Smooth muscle cell of the brain vasculature (primary cell): ENCODE measurements around the gene GIMAP8.
"Not testable (repeated sequence)": the region's sequence is repeated elsewhere in the genome, so short reads cannot be mapped to it uniquely, and the experiment has no call there.

ENCODE experiments used
- DNase-seq: peaks from one replicate; pipeline ENCODE4 v3.0.0-alpha.2; 2012; ENCODE audit warnings: low read depth, low spot score

Gene GIMAP8

DNA sequence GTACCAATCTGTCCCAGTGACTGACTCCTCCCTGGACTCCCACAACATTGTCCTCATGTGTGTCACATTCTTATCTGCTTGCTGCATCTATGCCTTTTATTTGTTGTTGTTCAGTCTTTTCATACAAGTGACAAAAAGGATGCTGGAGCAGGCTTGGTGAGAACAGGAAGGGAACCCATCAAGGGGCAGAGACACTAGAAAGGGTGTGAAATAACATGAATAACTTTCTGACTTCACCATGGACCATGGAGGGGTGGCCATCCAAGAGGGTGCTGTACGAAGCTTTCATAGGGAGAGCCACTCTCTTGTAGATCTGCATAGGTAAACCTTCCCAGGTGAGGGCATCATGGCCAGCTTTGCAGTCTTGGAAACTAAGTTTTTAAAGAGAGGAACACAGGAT lies 14.5 kb downstream of the GIMAP8 start:
- DNase-seq = no peak

DNA sequence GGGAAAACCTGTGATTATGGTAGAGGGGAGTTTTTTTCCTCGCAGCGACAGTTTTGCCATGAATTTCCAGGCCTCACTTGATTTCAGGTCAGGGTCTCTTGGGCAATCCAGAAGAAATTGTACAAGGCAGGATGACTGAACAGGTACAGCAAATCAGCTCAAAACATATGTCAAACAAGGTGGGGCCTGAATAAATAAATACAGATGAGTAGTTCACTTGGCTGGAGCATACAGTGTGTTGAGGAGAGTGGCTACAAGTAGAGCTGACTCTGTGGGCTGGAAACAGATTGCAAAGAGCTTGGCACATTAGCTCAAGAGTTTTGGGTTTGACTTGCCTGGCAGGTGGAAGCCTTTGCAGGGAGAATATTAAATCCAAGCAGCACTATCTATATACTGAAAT lies 15.0 kb downstream of the GIMAP8 start:
- DNase-seq = no peak

DNA sequence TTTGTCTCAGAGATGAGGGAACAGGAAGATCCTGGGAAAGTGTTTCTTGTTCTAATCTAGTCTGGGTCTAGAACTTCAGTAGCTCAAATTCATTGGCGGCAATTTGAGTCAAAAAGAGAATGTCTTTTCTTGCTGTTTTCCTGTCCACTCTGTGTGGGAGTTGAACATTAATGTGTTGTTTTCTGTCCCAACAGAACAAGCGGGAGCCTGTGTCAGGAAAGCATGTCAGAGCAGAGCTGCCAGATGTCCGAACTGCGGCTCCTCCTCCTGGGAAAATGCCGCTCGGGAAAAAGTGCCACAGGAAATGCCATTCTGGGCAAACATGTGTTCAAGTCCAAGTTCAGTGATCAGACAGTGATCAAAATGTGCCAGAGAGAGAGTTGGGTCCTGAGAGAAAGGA lies 16.0 kb downstream of the GIMAP8 start:
- no peak for DNase-seq

DNA sequence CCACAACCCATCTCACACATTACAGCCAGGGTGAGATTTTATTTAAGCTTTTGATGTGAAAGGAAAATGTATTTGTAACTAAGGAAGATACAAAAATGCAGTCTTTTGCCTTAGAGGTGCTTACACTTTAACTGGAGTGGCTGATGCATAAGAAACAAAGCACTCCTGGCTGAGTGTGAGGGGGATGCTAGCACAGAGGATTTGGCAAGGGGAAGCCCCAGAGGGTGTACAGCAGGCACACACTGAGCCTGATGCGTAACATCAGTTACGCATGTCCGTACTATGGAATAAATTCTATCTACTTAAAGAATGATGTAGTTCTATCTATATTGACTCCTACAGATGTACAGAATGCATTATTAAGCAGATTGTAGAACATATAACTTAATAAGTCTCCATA lies 17.8 kb downstream of the GIMAP8 start:
- no peak for DNase-seq

DNA sequence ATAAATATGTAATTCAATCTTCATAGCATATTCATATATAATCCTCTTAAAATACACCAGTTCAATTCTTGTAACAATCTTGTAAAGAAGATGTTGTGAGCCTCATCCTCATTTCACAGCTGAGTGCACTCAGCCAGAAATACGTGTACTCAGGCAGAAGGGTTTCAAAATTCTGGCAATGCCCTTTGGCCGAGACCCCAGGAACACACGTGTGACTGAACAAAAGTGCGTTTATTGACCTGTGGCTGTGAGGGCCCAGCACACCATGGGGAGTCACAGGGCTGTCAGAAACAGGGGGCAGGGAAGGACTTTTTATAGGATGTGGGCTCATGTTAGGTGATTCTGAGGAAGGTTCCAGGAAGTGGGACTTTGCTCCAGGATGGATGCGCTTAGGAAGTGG lies 21.5 kb downstream of the GIMAP8 start:
- DNase-seq = no peak

DNA sequence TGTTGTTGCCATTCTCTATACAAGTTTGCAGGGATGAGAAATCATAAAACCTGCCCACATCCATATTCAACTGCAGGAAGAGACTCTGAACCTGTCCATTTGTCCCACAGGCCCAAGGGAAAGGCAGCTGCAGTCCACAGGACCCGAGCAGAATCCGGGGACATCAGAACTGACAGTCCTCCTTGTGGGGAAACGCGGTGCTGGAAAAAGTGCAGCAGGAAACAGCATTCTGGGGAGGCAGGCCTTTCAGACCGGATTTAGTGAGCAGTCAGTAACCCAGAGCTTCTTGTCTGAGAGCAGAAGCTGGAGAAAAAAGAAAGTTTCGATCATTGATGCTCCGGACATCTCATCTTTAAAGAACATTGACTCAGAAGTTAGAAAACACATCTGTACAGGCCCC lies 23.5 kb downstream of the GIMAP8 start:
- DNase-seq = no peak

DNA sequence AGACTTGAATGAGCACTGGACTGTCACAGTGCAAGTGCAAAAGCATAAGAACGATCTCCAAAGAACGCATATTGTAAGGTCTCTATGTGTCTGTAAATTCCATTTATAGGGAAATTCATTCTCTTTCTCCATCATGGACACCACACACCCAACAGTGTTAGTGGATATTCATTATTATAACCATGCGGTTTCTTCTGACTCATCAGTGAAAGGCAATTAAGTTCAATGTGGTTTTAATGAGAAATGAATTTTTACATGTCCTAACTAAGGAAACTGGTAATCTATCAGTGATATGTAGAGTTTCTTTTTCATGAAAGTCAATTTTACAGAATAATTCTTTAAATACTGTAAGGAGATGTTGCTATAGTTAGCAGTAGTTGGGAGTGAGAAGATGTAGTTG lies 25.9 kb downstream of the GIMAP8 start:
- DNase-seq = no peak

DNA sequence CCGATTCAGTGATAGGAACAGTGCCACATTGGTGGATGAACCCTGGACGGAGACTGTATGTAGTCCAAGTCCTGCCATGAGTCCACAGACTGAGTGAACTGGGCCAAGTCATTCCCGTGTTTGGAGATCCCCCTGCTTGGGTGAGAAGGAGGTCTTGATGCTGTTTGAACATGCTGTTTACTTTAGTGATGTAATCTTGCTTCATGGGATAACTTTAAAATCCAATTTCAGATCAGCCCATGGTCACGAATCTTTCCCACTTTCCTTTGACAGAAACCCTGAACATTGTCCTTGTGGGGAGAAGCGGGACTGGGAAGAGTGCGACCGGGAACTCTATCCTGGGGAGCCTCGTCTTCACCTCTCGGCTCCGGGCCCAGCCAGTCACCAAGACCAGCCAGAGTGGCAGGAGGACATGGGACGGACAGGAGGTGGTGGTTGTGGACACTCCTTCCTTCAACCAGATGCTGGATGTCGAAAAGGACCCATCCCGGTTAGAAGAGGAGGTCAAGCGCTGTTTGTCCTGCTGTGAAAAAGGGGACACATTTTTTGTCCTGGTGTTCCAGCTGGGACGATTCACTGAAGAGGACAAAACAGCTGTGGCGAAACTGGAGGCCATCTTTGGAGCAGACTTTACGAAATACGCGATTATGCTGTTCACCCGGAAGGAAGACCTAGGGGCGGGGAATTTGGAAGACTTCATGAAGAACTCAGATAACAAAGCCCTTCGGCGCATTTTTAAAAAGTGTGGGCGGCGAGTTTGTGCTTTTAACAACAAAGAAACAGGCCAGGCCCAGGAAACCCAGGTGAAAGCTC lies 26.6 kb downstream of the GIMAP8 start:
- no peak for DNase-seq

DNA sequence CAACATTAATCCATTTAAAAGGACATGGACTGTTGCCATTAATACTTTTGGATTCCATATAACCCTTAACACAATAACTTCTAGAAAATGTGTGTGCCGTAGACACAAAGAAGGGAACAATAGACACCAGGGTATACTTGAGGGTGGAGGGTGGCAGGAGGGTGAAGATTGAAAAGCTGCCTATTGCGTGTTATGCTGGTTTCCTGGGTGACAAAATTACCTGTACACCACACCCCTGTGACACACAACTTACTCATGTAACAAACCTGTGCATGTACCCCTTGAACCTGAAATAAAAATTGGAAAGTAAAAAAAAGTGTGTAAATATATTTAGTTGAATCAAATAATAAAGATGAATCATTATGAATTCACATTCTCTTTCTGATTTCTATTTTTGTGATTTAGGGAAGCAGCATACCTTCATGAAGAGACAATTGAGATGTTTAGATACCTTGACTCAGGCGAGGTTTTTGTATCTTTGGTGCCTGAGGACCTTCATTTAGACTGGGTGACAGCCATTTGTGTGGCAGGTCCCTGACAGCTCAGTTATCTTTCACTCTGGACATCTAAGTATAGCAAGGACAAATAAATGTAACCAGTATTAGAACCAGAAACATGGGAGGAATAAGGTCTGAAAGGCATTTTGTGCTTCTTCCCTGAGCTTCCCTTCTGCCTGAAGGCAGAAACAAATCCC lies 28.7 kb downstream of the GIMAP8 start:
- DNase-seq = no peak

DNA sequence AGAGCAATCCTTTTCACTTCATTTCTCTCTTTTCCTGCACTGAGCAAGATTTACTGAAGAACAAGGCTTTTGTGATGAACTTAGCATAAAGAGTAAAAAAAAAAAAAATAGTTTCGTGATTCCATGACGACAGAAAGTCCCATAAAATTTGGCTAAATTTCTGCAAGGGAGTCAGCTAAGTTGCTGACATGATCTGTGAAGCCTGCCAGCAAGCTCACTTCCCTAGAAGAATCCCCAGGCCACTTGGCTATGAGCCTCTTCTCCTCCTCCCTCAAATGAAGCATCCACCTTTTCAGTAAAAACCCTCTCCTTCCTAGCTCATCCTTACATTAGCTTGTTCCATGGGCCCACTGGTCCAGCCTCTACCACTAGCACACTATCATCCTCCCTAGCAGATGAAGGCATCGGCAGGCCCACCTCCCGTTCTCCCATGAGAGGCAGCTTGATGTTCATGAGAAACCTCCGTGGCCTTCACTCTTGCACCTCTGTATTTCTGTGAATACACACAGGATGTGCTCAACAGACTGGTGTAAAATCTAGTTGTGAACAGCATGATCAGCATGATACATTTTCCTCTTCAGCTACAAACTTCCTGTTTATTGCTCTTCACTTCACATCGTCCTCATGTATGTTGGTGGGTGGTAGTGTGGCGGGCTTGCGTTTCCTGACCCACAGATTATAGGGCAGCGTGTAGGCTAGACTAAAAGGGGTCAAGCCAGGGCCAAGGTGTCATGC lies 30.9 kb downstream of the GIMAP8 start:
- DNase-seq = no peak

DNA sequence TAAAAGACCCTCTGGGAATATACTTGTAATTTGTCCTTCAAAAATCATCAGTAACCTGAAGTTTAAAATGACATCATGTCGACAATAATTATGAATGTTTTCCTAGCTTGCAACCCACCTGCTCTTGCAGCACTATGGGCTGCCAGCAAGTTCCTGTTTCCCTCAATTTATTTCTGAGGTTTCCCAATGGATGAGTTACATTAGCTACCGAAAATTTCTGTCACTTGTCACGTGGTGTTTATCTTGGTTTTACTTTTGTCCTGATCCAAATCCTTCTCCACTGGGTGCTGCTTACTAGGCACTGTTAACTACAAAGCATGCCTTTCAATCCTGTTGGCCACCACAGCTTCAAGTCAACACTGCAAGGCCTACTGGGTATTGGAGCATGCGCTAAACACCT lies 31.5 kb downstream of the GIMAP8 start:
- DNase-seq = no peak

DNA sequence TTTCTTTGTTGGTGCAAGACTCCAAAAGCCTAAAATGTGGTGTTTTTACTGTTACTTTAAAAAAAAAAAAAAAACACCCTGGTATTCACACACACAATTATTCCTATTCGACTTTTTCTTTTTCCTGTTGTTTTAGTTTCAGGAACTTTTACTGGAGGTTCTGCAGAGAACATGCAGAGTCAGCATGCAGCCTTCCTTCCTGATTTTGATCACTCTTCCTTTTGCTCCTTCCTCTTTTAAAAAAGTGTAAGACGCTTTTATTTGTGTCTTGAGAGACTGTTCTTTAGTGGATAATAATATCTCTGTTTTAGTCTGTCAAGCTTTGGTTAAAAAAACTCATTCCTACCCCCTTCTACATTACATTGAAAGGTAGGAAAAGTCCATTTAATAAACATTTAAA lies 33.1 kb downstream of the GIMAP8 start:
- not testable (repeated sequence) for DNase-seq

DNA sequence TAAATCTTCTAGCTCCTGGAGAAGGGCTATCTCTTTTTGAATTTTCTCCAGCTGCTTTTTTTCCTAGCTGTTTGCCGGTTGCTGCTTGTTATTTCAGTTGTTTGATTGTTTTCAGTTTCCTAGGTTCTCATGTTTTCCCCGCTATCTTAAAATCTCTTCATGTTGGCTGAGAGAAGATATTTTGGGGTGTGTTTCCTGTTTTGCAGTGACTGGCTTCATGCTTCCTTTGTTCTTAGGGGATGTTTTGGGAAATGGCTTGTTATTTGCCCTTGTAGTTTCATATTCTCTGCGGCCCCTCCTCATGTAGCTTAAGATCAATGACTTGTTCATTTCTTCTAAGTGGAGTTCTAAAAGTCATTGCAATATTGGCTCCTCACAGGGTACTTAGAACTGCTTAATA lies 33.6 kb downstream of the GIMAP8 start:
- DNase-seq = not testable (repeated sequence)

DNA sequence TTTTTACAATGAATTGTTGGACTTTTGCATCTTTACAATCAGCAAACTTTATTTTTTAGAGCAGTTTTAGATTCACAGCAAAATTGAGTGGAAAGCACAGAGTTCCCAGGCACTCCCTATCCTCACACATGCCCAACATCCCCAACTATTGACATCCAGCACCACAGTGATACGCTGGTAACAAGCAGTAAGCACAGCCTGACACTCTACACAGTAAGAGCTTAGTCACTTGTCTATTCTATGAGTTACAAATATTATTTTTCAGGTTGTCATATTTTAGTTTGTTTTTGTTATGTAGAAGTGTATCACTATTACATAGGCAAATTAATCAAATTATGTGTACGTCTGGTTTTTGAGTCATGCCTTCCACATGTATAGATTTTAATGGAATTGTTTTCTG lies 37.2 kb downstream of the GIMAP8 start:
- DNase-seq = no peak

DNA sequence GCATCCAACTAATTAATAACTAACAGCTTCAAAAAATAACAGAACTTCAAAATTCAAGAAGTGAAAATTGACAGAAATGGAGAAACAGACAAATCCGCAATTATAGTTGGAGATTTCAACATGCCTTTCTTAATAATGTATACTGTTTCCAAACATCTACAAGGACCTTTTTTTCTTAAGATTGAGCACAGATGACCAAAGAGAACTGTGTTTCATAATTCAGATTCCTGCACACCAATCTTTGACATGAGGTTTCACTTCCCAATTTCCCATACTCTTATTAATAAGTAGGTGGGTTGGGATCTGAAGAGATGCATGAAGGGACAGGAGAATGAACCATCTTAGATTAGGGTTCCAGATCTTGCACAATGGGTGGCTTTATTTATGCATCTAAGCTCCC lies 39.4 kb downstream of the GIMAP8 start:
- no peak for DNase-seq

DNA sequence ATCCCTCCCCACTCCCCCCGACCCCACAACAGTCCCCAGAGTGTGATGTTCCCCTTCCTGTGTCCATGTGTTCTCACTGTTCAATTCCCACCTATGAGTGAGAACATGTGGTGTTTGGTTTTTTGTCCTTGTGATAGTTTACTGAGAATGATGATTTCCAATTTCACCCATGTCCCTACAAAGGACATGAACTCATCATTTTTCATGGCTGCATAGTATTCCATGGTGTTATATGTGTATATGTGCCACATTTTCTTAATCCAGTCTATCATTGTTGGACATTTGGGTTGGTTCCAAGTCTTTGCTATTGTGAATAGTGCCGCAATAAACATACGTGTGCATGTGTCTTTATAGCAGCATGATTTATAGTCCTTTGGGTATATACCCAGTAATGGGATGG lies 43.0 kb downstream of the GIMAP8 start:
- DNase-seq = not testable (repeated sequence)

DNA sequence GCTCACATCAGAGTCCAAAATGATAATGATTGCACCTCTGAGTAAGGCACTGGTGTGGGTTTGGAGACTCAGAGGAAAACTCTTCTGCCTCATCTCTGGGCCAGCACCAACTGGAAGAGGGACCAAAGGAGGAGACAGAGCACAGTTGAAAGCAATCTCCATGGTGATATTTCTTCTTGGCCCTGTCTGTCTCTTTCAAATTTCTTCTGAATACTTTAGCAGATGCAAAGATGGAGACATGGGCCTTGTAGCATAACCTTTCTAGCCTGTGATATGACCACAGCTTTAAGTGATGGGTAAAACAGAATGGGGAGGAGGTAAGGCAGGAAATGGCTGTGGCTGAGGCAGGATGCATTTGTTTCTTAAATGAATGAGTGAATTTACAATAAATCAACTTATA lies 52.1 kb downstream of the GIMAP8 start:
- DNase-seq = no peak

DNA sequence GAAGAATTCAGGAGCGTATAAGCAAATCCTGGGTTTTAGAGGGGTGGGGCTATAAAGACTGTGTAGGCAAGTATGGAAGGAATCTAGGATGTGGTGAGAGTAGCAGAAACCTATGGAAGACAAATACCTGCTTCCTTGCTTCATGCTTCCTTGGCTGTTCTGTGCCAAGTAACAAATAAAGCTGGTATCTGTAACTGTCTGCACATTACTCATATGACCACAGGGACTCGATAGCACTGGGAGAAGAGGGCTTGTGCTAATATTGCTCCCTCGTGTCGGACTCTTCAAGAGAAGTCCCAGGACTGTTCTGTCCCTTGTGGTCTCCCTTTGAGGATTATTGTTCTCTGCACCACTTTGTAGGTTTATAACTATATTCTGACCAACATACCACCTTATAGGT lies 52.7 kb downstream of the GIMAP8 start:
- DNase-seq = no peak

DNA sequence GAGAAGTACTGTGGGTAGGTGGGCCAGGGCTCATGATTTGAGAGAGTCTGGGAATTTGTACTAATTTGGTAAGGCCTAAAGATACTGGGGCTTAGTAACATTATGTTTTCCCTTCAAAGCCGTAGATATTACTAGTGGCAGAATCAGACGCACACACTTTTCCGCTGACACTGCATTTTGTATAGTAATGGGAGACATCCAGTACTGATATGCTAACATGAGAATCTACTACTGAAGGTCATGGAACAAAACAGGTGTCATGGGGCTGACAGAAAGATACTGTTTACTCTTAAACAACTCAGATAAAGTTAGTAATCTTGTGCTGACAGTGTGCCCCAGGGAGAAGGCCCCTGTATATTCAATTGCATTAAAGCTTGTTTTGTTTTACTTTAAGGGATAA lies 53.2 kb downstream of the GIMAP8 start:
- DNase-seq = no peak

DNA sequence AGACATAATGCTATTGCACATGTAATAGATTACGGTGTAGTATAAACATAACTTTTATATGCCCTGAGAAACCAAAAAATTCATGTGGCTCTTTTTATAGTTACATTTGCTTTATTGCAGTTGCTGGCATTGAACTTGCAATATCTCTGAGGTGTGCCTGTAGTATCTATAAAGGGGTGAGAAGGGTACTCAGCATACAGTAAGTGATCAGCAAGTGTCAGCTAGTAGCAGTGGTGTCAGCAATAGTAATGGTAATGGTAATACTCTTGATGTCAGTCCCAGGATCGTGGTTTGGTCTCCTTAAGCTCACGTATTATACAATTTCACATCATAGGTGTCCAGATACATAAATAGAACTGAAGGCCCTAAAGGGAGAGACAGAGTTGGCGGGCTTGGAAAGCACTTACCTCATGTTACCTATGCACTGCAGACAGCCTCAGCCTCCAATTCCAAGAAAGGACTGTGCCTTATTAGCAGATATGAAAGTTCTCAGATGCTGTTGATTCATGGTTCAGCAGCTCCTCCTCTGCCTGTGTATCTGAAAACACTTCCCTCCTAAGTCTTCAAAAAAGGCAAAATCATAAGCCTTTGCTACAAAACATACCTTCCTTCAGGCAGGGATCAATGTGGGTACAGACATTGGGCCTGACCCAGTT lies 57.6 kb downstream of the GIMAP8 start:
- no peak for DNase-seq

DNA sequence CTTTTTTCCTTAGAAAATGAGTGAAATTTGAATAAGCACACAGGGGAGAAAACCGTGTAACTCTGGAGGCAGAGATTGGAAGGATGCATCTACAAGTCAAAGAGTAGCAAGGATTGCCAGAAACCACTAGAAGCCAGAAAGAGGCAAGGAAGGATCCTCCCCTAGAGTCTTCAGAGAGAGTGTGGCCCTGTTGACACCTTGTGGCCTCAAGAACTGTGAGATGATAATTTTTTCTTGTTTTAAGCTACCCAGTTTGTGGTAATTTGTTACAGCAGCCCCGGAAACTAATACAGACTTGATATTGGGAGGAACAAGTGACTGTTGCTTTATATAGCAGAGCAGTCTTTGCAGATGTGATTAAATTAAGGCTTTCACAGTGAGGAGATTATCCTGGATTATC lies 60.6 kb downstream of the GIMAP8 start:
- DNase-seq = no peak

DNA sequence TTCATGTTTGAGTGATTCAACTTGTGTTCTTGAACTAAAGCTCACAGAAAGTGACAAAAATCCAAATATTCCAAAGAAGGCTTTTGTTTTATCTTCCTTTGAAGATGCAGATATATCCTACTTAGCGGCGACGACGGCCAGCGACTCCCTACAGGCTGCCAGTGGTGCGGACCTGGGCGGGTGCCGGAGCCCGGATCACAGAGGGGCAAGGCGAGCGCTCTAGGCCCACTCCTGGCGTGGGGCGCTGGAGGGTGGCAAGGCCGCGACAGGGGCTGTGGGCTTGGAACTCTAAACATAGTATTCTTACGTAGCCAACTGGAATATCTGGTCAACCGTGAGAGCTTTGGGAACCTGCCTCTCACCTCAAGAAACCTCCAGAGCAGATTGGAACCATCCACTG lies 63.3 kb downstream of the GIMAP8 start:
- DNase-seq = no peak
